Parathyroid adenoma (tissue), 2 donors: ENCODE data around the gene POU2AF3.
"Not testable (repeated sequence)": the region's sequence is repeated elsewhere in the genome, so short reads cannot be mapped to it uniquely, and the experiment has no call there.

Experiments
- H2AFZ ChIP-seq: fragments of 300-600 bp; sonication (generic); one replicate; pipeline ENCODE4 v1.7.0; 2017; ENCODE audit warnings: antibody characterized with exemption, mild to moderate bottlenecking
- H3K27ac ChIP-seq: fragments of 300-600 bp; sonication (generic); one replicate; pipeline ENCODE4 v1.7.0; 2017
- H3K27me3 ChIP-seq: fragments of 300-600 bp; sonication (generic); one replicate; pipeline ENCODE4 v1.7.0; 2017; ENCODE audit warnings: low read length; ENCODE audit not compliant: control insufficient read depth, insufficient read depth
- H3K36me3 ChIP-seq: fragments of 300-600 bp; sonication (generic); one replicate; pipeline ENCODE4 v1.7.0; 2017; ENCODE audit warnings: low read length; ENCODE audit not compliant: control insufficient read depth, insufficient read depth
- H3K4me1 ChIP-seq: fragments of 300-600 bp; sonication (generic); one replicate; pipeline ENCODE4 v1.7.0; 2017; ENCODE audit warnings: control low read depth
- H3K4me2 ChIP-seq: fragments of 300-600 bp; sonication (generic); one replicate; pipeline ENCODE4 v1.7.0; 2017; ENCODE audit warnings: low read length
- H3K4me3 ChIP-seq: fragments of 300-600 bp; sonication (generic); one replicate; pipeline ENCODE4 v1.7.0; 2017; ENCODE audit warnings: low read depth, low read length
- H3K79me2 ChIP-seq: fragments of 300-600 bp; sonication (generic); one replicate; pipeline ENCODE4 v1.7.0; 2017; ENCODE audit warnings: control low read depth
- H3K9ac ChIP-seq: fragments of 300-600 bp; sonication (generic); one replicate; pipeline ENCODE4 v1.7.0; 2017; ENCODE audit warnings: mild to moderate bottlenecking
- H3K9me3 ChIP-seq: fragments of 300-600 bp; sonication (generic); one replicate; pipeline ENCODE4 v1.7.0; 2017; ENCODE audit warnings: low read length; ENCODE audit not compliant: control insufficient read depth
- TF ChIP-seq, protein P1 (sequence below): fragments of 300-600 bp; sonication (generic); IDR thresholded peaks from one replicate; pipeline ENCODE4 v1.7.0; 2017; ENCODE audit warnings: antibody characterized with exemption, mild to moderate bottlenecking
- donor health status: primary hyperparathyroidism.

Gene POU2AF3

DNA sequence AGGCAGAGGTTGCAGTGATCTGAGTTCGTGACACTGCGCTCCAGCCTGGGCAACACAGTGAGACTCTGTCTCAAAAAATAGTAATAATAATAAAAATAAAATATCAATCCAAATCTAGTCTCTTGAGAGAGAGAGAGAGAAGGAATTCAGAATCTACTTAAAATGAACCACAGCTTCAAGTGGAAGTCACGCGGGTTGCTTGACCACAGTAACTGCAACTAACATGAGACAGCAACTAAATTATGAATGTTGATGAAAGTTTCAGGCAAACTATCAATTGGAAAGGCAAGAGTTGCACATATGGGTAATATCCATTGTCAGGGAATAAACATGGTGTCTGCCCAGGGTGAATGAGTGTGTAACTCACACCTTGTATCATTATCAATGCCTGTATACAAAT is 40.3 kb upstream of the POU2AF3 start:
- H3K27me3 ChIP-seq, result no peaks in the 10 kb centered on the region
- no peak overlapping the region for H3K9ac ChIP-seq
- H2AFZ ChIP-seq, result no peak overlapping the region
- H3K9me3 ChIP-seq, result no peaks in the 10 kb centered on the region
- no peak overlapping the region for H3K27ac ChIP-seq
- no peak overlapping the region for H3K4me3 ChIP-seq
- H3K4me1 ChIP-seq, result no peaks in the 10 kb centered on the region
- no peaks in the 10 kb centered on the region for H3K36me3 ChIP-seq
- H3K79me2 ChIP-seq, result no peaks in the 10 kb centered on the region
- TF ChIP-seq, protein P1, sequence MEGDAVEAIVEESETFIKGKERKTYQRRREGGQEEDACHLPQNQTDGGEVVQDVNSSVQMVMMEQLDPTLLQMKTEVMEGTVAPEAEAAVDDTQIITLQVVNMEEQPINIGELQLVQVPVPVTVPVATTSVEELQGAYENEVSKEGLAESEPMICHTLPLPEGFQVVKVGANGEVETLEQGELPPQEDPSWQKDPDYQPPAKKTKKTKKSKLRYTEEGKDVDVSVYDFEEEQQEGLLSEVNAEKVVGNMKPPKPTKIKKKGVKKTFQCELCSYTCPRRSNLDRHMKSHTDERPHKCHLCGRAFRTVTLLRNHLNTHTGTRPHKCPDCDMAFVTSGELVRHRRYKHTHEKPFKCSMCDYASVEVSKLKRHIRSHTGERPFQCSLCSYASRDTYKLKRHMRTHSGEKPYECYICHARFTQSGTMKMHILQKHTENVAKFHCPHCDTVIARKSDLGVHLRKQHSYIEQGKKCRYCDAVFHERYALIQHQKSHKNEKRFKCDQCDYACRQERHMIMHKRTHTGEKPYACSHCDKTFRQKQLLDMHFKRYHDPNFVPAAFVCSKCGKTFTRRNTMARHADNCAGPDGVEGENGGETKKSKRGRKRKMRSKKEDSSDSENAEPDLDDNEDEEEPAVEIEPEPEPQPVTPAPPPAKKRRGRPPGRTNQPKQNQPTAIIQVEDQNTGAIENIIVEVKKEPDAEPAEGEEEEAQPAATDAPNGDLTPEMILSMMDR, result no peak
- H3K4me2 ChIP-seq, result no peak overlapping the region

DNA sequence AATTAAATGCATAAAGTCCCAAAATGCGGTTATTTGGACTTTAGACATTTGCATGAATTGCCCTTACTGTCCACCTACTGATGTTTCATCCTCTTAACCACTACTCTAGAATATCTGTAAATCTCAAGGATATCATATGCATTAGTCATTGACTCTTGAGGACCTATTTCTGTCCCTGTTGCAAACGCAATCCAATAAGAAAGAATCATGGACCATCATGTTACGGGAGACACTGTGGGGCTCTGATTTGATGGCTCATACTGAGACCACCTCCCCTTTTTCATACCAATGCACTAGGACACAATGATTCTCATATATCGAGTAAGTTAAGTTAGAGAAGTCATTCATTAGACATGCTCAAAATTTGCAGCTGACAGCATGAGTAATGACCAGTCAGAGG is 38.5 kb upstream of the POU2AF3 start:
- Histone ChIP-seq H3K36me3 (no peaks in the 10 kb centered on the region), H3K9ac (no peak overlapping the region), H3K4me1 (no peaks in the 10 kb centered on the region), H3K9me3 (no peaks in the 10 kb centered on the region), H3K27ac (no peak overlapping the region), H3K27me3 (no peaks in the 10 kb centered on the region), H3K4me2 (no peak overlapping the region), H3K4me3 (no peak overlapping the region), H2AFZ (no peak overlapping the region), H3K79me2 (no peaks in the 10 kb centered on the region)
- TF ChIP-seq, protein P1, result no peak

DNA sequence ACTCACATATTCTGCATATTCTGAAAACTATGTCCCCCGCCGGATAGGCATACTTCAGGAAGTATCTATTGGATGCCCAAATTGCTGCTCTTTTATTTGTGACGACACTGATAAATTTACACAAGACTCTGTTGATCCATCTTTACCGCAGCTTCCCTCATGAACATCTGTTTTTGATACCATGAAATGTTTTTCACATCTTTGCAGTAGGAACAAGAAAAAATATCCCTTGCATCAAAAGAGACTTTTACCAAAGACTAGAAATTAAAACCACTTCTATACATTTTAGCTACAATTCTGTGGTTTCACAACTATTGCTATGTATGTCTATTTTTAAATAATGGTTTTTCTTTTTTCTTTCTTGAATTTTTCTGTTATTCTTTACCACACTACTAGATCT is 37.5 kb upstream of the POU2AF3 start:
- no peaks in the 10 kb centered on the region for H3K27me3 ChIP-seq
- no peaks in the 10 kb centered on the region for H3K36me3 ChIP-seq
- no peaks in the 10 kb centered on the region for H3K9me3 ChIP-seq
- no peak overlapping the region for H3K27ac ChIP-seq
- H2AFZ ChIP-seq, result no peak overlapping the region
- H3K79me2 ChIP-seq, result no peaks in the 10 kb centered on the region
- no peak overlapping the region for H3K4me2 ChIP-seq
- H3K9ac ChIP-seq, result no peak overlapping the region
- TF ChIP-seq, protein P1, result no peak
- no peaks in the 10 kb centered on the region for H3K4me1 ChIP-seq
- no peak overlapping the region for H3K4me3 ChIP-seq

GRCh38 chr11:111264646-111265045 is 33.7 kb upstream of the POU2AF3 start:
- H3K9me3 ChIP-seq, result no peaks in the 10 kb centered on the region
- H2AFZ ChIP-seq, result no peak overlapping the region
- TF ChIP-seq, protein P1, result no peak
- no peak overlapping the region for H3K4me2 ChIP-seq
- no peaks in the 10 kb centered on the region for H3K27me3 ChIP-seq
- H3K36me3 ChIP-seq, result no peaks in the 10 kb centered on the region
- no peaks in the 10 kb centered on the region for H3K79me2 ChIP-seq
- H3K9ac ChIP-seq, result no peak overlapping the region
- no peak overlapping the region for H3K27ac ChIP-seq
- no peaks in the 10 kb centered on the region for H3K4me1 ChIP-seq
- no peak overlapping the region for H3K4me3 ChIP-seq

GRCh38 chr11:111265421-111265820 is 32.9 kb upstream of the POU2AF3 start:
- TF ChIP-seq, protein P1, result no peak
- H3K27ac ChIP-seq, result no peak overlapping the region
- H3K9ac ChIP-seq, result no peak overlapping the region
- H3K4me2 ChIP-seq, result no peak overlapping the region
- no peak overlapping the region for H2AFZ ChIP-seq
- H3K79me2 ChIP-seq, result no peaks in the 10 kb centered on the region
- H3K9me3 ChIP-seq, result no peaks in the 10 kb centered on the region
- H3K4me3 ChIP-seq, result no peak overlapping the region
- H3K27me3 ChIP-seq, result no peaks in the 10 kb centered on the region
- no peaks in the 10 kb centered on the region for H3K36me3 ChIP-seq
- no peaks in the 10 kb centered on the region for H3K4me1 ChIP-seq

- H3K4me3 ChIP-seq, H2AFZ ChIP-seq, H3K27ac ChIP-seq, H3K36me3 ChIP-seq, H3K9ac ChIP-seq, H3K4me1 ChIP-seq, H3K79me2 ChIP-seq, H3K9me3 ChIP-seq, H3K27me3 ChIP-seq, H3K4me2 ChIP-seq: not testable (repeated sequence)
Observed at GRCh38 chr11:111268303-111268702, 30.0 kb upstream of the POU2AF3 start.
